SK-N-SH (cell line): Measurements from ENCODE around the gene MEG3. TPM values are rescaled to one million over a fixed set of nuclear protein-coding genes. Genes with fewer than 3 reads are reported as not detected.
A peak's percentile ranks its signal among the peaks of the same experiment; 100 is the strongest.

Experiments
- CTCF ChIA-PET: fragments of 300-600, 350-600 bp; formaldehyde crosslinking; extraction: SDS; loops from one replicate; lab custom pipeline; 2021; lab: Yijun Ruan, JAX
- POLR2A ChIA-PET: fragments of 350-600 bp; sonication (Branson Sonifier 250); formaldehyde crosslinking; extraction: SDS; loops from one replicate; lab custom pipeline; 2020; ENCODE audit warnings: antibody characterized with exemption, inconsistent platforms; lab: Yijun Ruan, JAX
- DNase-seq: peaks from one replicate; pipeline ENCODE4 v3.0.0; 2012
- H2AFZ ChIP-seq: fragments of 200-600 bp; sonication (generic); 2 replicates; pipeline ENCODE4 v1.8.1; 2016; ENCODE audit warnings: antibody characterized with exemption, mild to moderate bottlenecking, low read depth
- H3F3A ChIP-seq: fragments of 200-600 bp; sonication (generic); replicated peaks from 2 replicates; pipeline ENCODE3; 2016; ENCODE audit warnings: antibody characterized with exemption, mild to moderate bottlenecking; ENCODE audit not compliant: insufficient read depth
- H3K27ac ChIP-seq, 2 experiments: fragments of 200-500 bp in 1 of 2; fragments of 200-600 bp in 1 of 2; sonication (Bioruptor generic) in 1 of 2; sonication (generic), shearing (Covaris generic) in 1 of 2; 2 replicates each; pipeline versions ENCODE4 v1.5.1 to v1.6.1; 2014 to 2016; ENCODE audit warnings: low read depth in 2 of 2, inconsistent platforms in 1 of 2, low read length in 1 of 2, mild to moderate bottlenecking in 1 of 2, mixed read lengths in 1 of 2
- H3K27me3 ChIP-seq: fragments of 200-600 bp; sonication (generic), shearing (Covaris generic); 2 replicates; pipeline ENCODE4 v1.6.1; 2016; ENCODE audit warnings: mixed run types; ENCODE audit not compliant: insufficient read depth
- H3K36me3 ChIP-seq, 2 experiments: fragments of 200-500 bp in 1 of 2; fragments of 200-600 bp in 1 of 2; sonication (Bioruptor generic) in 1 of 2; sonication (generic) in 1 of 2; replicated peaks in 1 of 2; 2 replicates each; pipeline versions ENCODE3 to v1.5.1; 2014 to 2016; ENCODE audit warnings: low read length in 1 of 2, mild to moderate bottlenecking in 1 of 2; ENCODE audit not compliant: insufficient read depth in 2 of 2, control insufficient read depth in 1 of 2
- H3K4me1 ChIP-seq, 2 experiments: fragments of 200-500 bp in 1 of 2; fragments of 200-600 bp in 1 of 2; sonication (Bioruptor generic) in 1 of 2; sonication (generic), shearing (Covaris generic) in 1 of 2; 2 replicates each; pipeline versions ENCODE4 v1.5.1 to v1.6.1; 2014 to 2016; ENCODE audit warnings: low read depth in 1 of 2, low read length in 1 of 2, mixed run types in 1 of 2; ENCODE audit not compliant: insufficient read depth in 2 of 2, control insufficient read depth in 1 of 2
- H3K4me2 ChIP-seq: fragments of 200-600 bp; sonication (generic), shearing (Covaris generic); 2 replicates; pipeline ENCODE4 v1.6.1; 2017; ENCODE audit warnings: mixed run types
- H3K4me3 ChIP-seq, 2 experiments: fragments of 200-500 bp in 1 of 2; fragments of 200-600 bp in 1 of 2; sonication (Bioruptor generic) in 1 of 2; sonication (generic), shearing (Covaris generic) in 1 of 2; 2 replicates each; pipeline versions ENCODE4 v1.5.1 to v1.8.1; 2014 to 2016; ENCODE audit warnings: low read depth in 2 of 2, inconsistent platforms in 1 of 2, low read length in 1 of 2, mild to moderate bottlenecking in 1 of 2, mixed read lengths in 1 of 2, moderate library complexity in 1 of 2
- H3K79me2 ChIP-seq: fragments of 200-600 bp; sonication (generic); 2 replicates; pipeline ENCODE4 v1.8.1; 2017; ENCODE audit warnings: mild to moderate bottlenecking; ENCODE audit not compliant: insufficient read depth
- H3K9ac ChIP-seq: fragments of 200-600 bp; sonication (generic); 2 replicates; pipeline ENCODE4 v1.6.1; 2017; ENCODE audit warnings: mixed run types
- H3K9me2 ChIP-seq: fragments of 200-600 bp; sonication (generic); 2 replicates; pipeline ENCODE4 v1.6.1; 2017; ENCODE audit warnings: mixed run types
- H3K9me3 ChIP-seq: fragments of 200-600 bp; sonication (generic); 2 replicates; pipeline ENCODE4 v1.6.1; 2017; ENCODE audit warnings: mixed run types, mild to moderate bottlenecking, moderate library complexity
- H4K20me1 ChIP-seq: fragments of 200-600 bp; sonication (generic); 2 replicates; pipeline ENCODE4 v1.6.1; 2017; ENCODE audit warnings: mild to moderate bottlenecking, mixed run types; ENCODE audit not compliant: insufficient read depth
- MXI1 ChIP-seq: IDR thresholded peaks from 2 replicates; pipeline ENCODE4 v1.6.1; 2012; ENCODE audit warnings: mild to moderate bottlenecking, low read depth, low read length, improper control_type of control experiment
- NFIC ChIP-seq: IDR thresholded peaks from 2 replicates; pipeline ENCODE4 v1.4.0; 2012; ENCODE audit warnings: borderline replicate concordance
- PBX3 ChIP-seq: IDR thresholded peaks from 2 replicates; pipeline ENCODE4; 2012
- RCOR1 ChIP-seq: fragments of 150-350 bp; IDR thresholded peaks from 2 replicates; pipeline ENCODE4 v1.6.1; 2017; ENCODE audit warnings: antibody characterized with exemption, low read length
- SIN3A ChIP-seq: IDR thresholded peaks from 2 replicates; pipeline ENCODE4 v1.6.1; 2012; ENCODE audit warnings: low read depth, mild to moderate bottlenecking, low read length, moderate library complexity, borderline replicate concordance
- TCF12 ChIP-seq: IDR thresholded peaks from 2 replicates; pipeline ENCODE4 v1.4.0; 2012
- YY1 ChIP-seq: IDR thresholded peaks from 2 replicates; pipeline ENCODE4 v1.4.0; 2012; ENCODE audit warnings: low read depth, mild to moderate bottlenecking
- ZBTB33 ChIP-seq: IDR thresholded peaks from 2 replicates; pipeline ENCODE4 v1.4.0; 2012; ENCODE audit warnings: low read depth, borderline replicate concordance
- WGBS: methylation state at CpG from one replicate; pipeline ENCODE4 v1.1.6; 2017; ENCODE audit warnings: low lambda C conversion rate; 5-methylcytosine and 5-hydroxymethylcytosine counted together
- polyA plus RNA-seq, 3 experiments: library from polyadenylated mRNA; depleted of rRNA; stranded (reverse); fragments of >200 nt; gene quantifications; 2 replicates each; pipeline ENCODE4 v1.2.3, GENCODE V29; 2012
- TF ChIP-seq, protein P1 (sequence below): fragments of 150-350 bp; IDR thresholded peaks from 2 replicates; pipeline ENCODE4 v1.6.1; 2017; ENCODE audit warnings: antibody characterized with exemption, low read length, low read depth, borderline replicate concordance

The MEG3 gene
- polyA plus RNA-seq, 1 of the 3 experiments (the other 2 are of a cell fraction): not detected

GRCh38 chr14:100788517-100788916 lies 37.4 kb upstream of the MEG3 start:
- no peaks in the 10 kb centered on the region for H4K20me1 ChIP-seq
- H3K9ac ChIP-seq: no peak overlapping the region
- H3K27me3 ChIP-seq: no peaks in the 10 kb centered on the region
- H3K4me3 ChIP-seq: no peak overlapping the region
- H3K4me2 ChIP-seq: no peak overlapping the region
- H3K79me2 ChIP-seq: no peaks in the 10 kb centered on the region
- no peaks in the 10 kb centered on the region for H3F3A ChIP-seq
- TF ChIP-seq PBX3: no peak
- no peak for TF ChIP-seq TCF12
- TF ChIP-seq MXI1: no peak
- TF ChIP-seq, protein P1, sequence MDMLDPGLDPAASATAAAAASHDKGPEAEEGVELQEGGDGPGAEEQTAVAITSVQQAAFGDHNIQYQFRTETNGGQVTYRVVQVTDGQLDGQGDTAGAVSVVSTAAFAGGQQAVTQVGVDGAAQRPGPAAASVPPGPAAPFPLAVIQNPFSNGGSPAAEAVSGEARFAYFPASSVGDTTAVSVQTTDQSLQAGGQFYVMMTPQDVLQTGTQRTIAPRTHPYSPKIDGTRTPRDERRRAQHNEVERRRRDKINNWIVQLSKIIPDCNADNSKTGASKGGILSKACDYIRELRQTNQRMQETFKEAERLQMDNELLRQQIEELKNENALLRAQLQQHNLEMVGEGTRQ: no peak
- TF ChIP-seq NFIC: no peak
- no peak for TF ChIP-seq RCOR1
- TF ChIP-seq, all 33 proteins: peak for 0
- H3K9me2 ChIP-seq: no peaks in the 10 kb centered on the region
- H2AFZ ChIP-seq: no peak overlapping the region
- ChIA-PET CTCF (interaction anchor here (0.7 kb wide), 1 partner anchor 644 kb away, joined by 3 read pairs; no protein-coding TSS in a partner anchor), POLR2A (no interaction called here)
- WGBS: 79% methylated on average over 5 of the region's 7 CpGs
- peak overlapping the region in 1 of 2 experiments; percentile 58; a peak in 1 of 4 replicates for H3K27ac ChIP-seq
- no peaks in the 10 kb centered on the region for H3K36me3 ChIP-seq
- DNase-seq: no peak
- H3K4me1 ChIP-seq: peaks cover 0 to 70% of the 10 kb centered on the region in 2 experiments; a peak in 1 of 4 replicates
- no peaks in the 10 kb centered on the region for H3K9me3 ChIP-seq

DNA sequence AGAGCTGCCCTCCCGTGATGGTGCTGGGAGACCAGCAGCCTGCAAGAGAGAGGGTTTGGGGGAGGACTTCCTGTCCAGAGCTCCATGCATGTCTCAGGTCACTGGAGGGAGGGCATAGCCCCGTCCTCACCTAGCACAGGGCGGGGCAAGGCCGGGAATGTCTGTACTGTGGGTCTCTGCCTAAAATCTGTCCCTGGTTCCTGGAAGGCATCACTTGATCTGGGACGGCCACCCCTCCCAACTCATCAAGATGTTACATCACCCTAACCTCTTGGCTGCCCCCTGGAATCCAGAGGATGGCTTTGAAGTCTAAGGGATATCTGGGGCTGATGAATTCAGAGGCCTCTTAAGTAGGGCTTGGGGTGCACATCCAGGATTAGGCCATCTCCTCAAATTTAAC lies 37.0 kb upstream of the MEG3 start:
- Histone ChIP-seq H3K79me2 (no peaks in the 10 kb centered on the region), H3F3A (no peaks in the 10 kb centered on the region), H3K36me3 (no peaks in the 10 kb centered on the region), H4K20me1 (no peaks in the 10 kb centered on the region), H3K4me1 (peaks cover 0 to 67% of the 10 kb centered on the region in 2 experiments; a peak in 1 of 4 replicates), H3K9me3 (no peaks in the 10 kb centered on the region), H2AFZ (no peak overlapping the region), H3K27me3 (no peaks in the 10 kb centered on the region), H3K9ac (no peak overlapping the region), H3K27ac (peak overlapping the region in 1 of 2 experiments; percentile 58; a peak in 1 of 4 replicates), H3K9me2 (no peaks in the 10 kb centered on the region), H3K4me3 (no peak overlapping the region), H3K4me2 (no peak overlapping the region)
- no peak for DNase-seq
- ChIA-PET CTCF (no interaction called here), POLR2A (no interaction called here)
- TF ChIP-seq, protein P1: no peak
- no peak for TF ChIP-seq SIN3A
- no peak for TF ChIP-seq YY1
- no peak for TF ChIP-seq ZBTB33
- no peak for TF ChIP-seq TCF12
- no CpG with 5 or more reads among the region's 5 CpGs for WGBS
